OCI-LY1 (cell line): Measurements from ENCODE around the gene OXER1.

Source experiments
- H2AFZ ChIP-seq: fragments of 200-600 bp; sonication (generic), shearing (Covaris generic); 2 replicates; pipeline ENCODE4 v1.6.0; 2014; ENCODE audit warnings: antibody characterized with exemption, mild to moderate bottlenecking, low read length
- H3F3A ChIP-seq: fragments of 200-600 bp; sonication (generic), shearing (Covaris generic); 2 replicates; pipeline ENCODE4 v1.6.0; 2014; ENCODE audit warnings: mild to moderate bottlenecking, antibody characterized with exemption, low read length, moderate library complexity; ENCODE audit not compliant: insufficient read depth
- H3K27ac ChIP-seq: fragments of 200-600 bp; sonication (generic); 2 replicates; pipeline ENCODE4 v1.5.1; 2014; ENCODE audit warnings: low read length, mixed run types, mild to moderate bottlenecking, low read depth; ENCODE audit not compliant: poor library complexity, severe bottlenecking
- H3K27me3 ChIP-seq: fragments of 200-600 bp; sonication (generic); 2 replicates; pipeline ENCODE4 v1.6.0; 2014; ENCODE audit warnings: antibody characterized with exemption, mild to moderate bottlenecking, low read length, moderate library complexity; ENCODE audit not compliant: insufficient read depth
- H3K36me3 ChIP-seq: fragments of 200-600 bp; sonication (generic); 2 replicates; pipeline ENCODE4 v1.6.1; 2014; ENCODE audit warnings: mild to moderate bottlenecking, antibody characterized with exemption, low read length, moderate library complexity, mixed read lengths; ENCODE audit not compliant: insufficient read depth
- H3K4me1 ChIP-seq: fragments of 200-600 bp; sonication (generic); 2 replicates; pipeline ENCODE4 v1.5.1; 2014; ENCODE audit warnings: mild to moderate bottlenecking, low read length, moderate library complexity; ENCODE audit not compliant: insufficient read depth, severe bottlenecking
- H3K4me2 ChIP-seq: fragments of 200-600 bp; sonication (generic), shearing (Covaris generic); 2 replicates; pipeline ENCODE4 v1.6.1; 2014; ENCODE audit warnings: low read length
- H3K4me3 ChIP-seq: fragments of 200-600 bp; sonication (generic); 2 replicates; pipeline ENCODE4 v1.5.1; 2014; ENCODE audit warnings: low read length, low read depth, mild to moderate bottlenecking, mixed read lengths; ENCODE audit not compliant: poor library complexity, severe bottlenecking
- H3K79me2 ChIP-seq: fragments of 200-600 bp; shearing (Covaris generic); 2 replicates; pipeline ENCODE4 v1.6.1; 2016; ENCODE audit warnings: mixed run types, low read length, mixed read lengths; ENCODE audit not compliant: insufficient read depth
- H3K9ac ChIP-seq: fragments of 200-600 bp; sonication (generic), shearing (Covaris generic); 2 replicates; pipeline ENCODE4 v1.6.1; 2014; ENCODE audit warnings: mild to moderate bottlenecking, low read length, mixed read lengths
- H3K9me2 ChIP-seq: fragments of 200-600 bp; sonication (generic), shearing (Covaris generic); 2 replicates; pipeline ENCODE4 v1.6.1; 2014; ENCODE audit warnings: low read depth, mild to moderate bottlenecking, low read length, mixed read lengths
- H3K9me3 ChIP-seq: fragments of 200-600 bp; shearing (Covaris generic); 2 replicates; pipeline ENCODE4 v1.6.1; 2014; ENCODE audit warnings: low read length, mixed read lengths
- H4K20me1 ChIP-seq: fragments of 200-600 bp; sonication (generic), shearing (Covaris generic); 2 replicates; pipeline ENCODE4 v1.6.0; 2016; ENCODE audit warnings: mild to moderate bottlenecking, low read length; ENCODE audit not compliant: insufficient read depth
- EZH2 ChIP-seq: fragments of 200-600 bp; sonication (generic), shearing (Covaris generic); IDR thresholded peaks from 2 replicates; pipeline ENCODE4 v1.8.0; 2017; ENCODE audit warnings: borderline replicate concordance, mixed run types, mild to moderate bottlenecking, antibody characterized with exemption, low read length, moderate library complexity, mixed read lengths
- TF ChIP-seq, protein P1 (sequence below): fragments of 200-600 bp; sonication (generic), shearing (Covaris generic); IDR thresholded peaks from 2 replicates; pipeline ENCODE4 v1.5.1; 2017; ENCODE audit warnings: mild to moderate bottlenecking, antibody characterized with exemption, low read length, moderate library complexity, mixed read lengths

Gene OXER1

DNA sequence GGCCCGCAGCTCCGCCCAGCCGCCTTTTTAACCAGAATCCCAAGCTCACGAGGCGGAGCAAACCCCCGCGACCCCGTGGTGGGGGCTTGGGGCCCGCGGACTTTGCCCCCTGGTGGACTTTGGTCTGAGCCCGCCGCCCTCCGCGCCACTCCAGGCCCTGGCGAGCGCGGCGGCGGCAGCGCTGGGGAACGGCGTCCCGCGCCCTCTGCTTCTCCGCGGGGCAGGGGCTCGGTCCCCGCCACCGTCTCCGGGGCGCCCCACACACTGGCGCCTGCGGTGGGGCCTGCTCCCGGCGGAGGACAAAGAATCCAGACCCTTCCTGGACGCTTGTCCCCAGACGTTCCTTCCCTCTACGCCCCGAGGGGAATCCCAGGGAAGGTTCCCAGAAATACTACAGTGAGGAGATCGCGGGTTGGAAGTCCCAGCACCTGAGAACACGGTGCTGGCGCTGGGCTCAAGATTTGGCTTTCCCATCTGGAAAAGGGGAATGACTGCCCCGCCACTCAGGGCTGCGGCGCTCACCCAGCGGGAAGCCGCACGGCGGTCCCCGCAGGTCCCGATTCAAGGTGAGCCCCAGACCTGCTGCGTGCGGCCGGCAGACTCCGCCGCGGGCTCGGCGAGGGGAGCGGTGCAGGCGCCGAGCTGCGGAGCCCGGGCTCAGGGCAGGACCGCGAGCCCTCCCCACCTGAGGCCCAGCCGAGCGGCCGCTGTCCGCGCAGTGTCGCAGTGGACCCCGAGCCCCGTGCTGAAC is 28.8 kb upstream of the OXER1 start, which contains the start of gene HAAO:
Gene HAAO, minus strand, starts transcription at position 1 of the 751 bp plus-strand sequence. CDS start 47 bp downstream, outside the sequence.
- Histone ChIP-seq H3K9me3 (no peaks in the 10 kb centered on the region), H3K9ac (peak within 1 kb of the TSS; percentile 74), H4K20me1 (no peaks in the 10 kb centered on the region), H2AFZ (no peak within 1 kb of the TSS), H3F3A (0 out of 2 replicates have a peak, but pooled peaks cover 6% of the 10 kb centered on the region), H3K4me3 (peak within 1 kb of the TSS; percentile 65), H3K9me2 (no peaks in the 10 kb centered on the region), H3K4me1 (peaks cover 63% of the 10 kb centered on the region), H3K36me3 (no peaks in the 10 kb centered on the region), H3K79me2 (no peaks in the 10 kb centered on the region), H3K27me3 (no peaks in the 10 kb centered on the region), H3K4me2 (peak within 1 kb of the TSS; percentile 84), H3K27ac (peak within 1 kb of the TSS; percentile 89)
- TF ChIP-seq EZH2: no peak
- TF ChIP-seq, protein P1, sequence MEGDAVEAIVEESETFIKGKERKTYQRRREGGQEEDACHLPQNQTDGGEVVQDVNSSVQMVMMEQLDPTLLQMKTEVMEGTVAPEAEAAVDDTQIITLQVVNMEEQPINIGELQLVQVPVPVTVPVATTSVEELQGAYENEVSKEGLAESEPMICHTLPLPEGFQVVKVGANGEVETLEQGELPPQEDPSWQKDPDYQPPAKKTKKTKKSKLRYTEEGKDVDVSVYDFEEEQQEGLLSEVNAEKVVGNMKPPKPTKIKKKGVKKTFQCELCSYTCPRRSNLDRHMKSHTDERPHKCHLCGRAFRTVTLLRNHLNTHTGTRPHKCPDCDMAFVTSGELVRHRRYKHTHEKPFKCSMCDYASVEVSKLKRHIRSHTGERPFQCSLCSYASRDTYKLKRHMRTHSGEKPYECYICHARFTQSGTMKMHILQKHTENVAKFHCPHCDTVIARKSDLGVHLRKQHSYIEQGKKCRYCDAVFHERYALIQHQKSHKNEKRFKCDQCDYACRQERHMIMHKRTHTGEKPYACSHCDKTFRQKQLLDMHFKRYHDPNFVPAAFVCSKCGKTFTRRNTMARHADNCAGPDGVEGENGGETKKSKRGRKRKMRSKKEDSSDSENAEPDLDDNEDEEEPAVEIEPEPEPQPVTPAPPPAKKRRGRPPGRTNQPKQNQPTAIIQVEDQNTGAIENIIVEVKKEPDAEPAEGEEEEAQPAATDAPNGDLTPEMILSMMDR: peak; percentile 35; the same call in 1 of the 2 replicates

DNA sequence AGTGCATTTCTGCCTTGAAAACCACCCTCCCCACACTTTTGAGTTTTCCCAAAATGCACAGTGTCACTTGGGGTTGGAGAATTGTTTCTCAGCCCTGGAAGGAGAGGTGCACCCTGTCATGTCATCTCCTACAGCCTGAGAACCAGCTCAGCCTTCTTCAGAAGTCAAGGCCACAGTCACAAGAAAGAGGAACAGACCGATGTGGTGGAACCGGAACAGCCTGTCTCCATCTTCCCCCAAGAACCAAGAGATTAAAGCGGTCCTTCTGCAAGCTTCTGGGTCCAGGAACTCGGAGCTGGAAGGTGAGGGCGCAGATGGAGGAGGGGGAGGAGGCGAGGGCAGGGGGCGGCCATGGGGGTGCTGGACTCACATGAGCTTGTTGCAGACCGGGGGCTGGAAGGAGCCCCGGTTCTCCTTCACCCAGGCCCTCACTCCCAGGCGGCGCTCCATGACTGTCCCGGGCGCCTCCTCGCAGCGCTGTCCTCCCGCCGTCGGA is 28.2 kb upstream of the OXER1 start:
- peaks cover 63% of the 10 kb centered on the region for H3K4me1 ChIP-seq
- H3F3A ChIP-seq: 0 out of 2 replicates have a peak, but pooled peaks cover 6% of the 10 kb centered on the region
- H3K9me3 ChIP-seq: no peaks in the 10 kb centered on the region
- no peaks in the 10 kb centered on the region for H3K36me3 ChIP-seq
- peak overlapping the region; percentile 74 for H3K9ac ChIP-seq
- peak overlapping the region; percentile 3 for H3K27ac ChIP-seq
- no peaks in the 10 kb centered on the region for H3K27me3 ChIP-seq
- H3K4me3 ChIP-seq: peak overlapping the region; percentile 65
- H2AFZ ChIP-seq: no peak overlapping the region
- H3K4me2 ChIP-seq: peak overlapping the region; percentile 84
- H3K79me2 ChIP-seq: no peaks in the 10 kb centered on the region
- TF ChIP-seq, protein P1: no peak
- TF ChIP-seq EZH2: no peak
- H3K9me2 ChIP-seq: no peaks in the 10 kb centered on the region
- no peaks in the 10 kb centered on the region for H4K20me1 ChIP-seq

DNA sequence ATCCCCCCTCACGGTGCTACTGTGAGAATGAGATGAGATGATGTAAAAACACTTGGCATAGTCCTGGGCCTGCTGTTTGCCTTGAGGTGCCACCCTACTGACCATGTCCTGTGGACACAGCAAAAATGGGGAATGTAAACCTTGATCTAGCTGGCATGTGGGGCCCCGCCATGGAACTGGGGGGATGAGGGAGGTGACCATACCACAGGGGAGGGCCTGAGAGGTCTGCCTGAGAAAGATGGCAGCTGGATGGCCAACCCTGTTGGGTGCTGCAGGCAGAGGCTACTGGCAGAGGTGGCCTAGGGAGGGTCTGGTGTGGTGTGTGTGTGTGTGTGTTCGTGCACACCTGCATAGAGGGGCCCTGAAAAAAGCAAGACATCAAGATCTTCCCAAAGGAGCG is 27.7 kb upstream of the OXER1 start:
- no peaks in the 10 kb centered on the region for H3K9me3 ChIP-seq
- H3K4me3 ChIP-seq: peak overlapping the region; percentile 65
- H3K4me2 ChIP-seq: peak overlapping the region; percentile 84
- no peaks in the 10 kb centered on the region for H3K27me3 ChIP-seq
- TF ChIP-seq, protein P1: no peak
- TF ChIP-seq EZH2: no peak
- no peaks in the 10 kb centered on the region for H3K36me3 ChIP-seq
- no peaks in the 10 kb centered on the region for H3K79me2 ChIP-seq
- peak overlapping the region; percentile 74; the same call in 1 of the 2 replicates for H3K9ac ChIP-seq
- peak overlapping the region; percentile 3 for H3K27ac ChIP-seq
- H3K4me1 ChIP-seq: peaks cover 57% of the 10 kb centered on the region
- no peaks in the 10 kb centered on the region for H4K20me1 ChIP-seq
- 0 out of 2 replicates have a peak, but pooled peaks cover 6% of the 10 kb centered on the region for H3F3A ChIP-seq
- H2AFZ ChIP-seq: no peak overlapping the region
- no peaks in the 10 kb centered on the region for H3K9me2 ChIP-seq
